HG03571 (cell line): ENCODE data around the gene KIF26B.
"Not testable (repeated sequence)": the region's sequence is repeated elsewhere in the genome, so short reads cannot be mapped to it uniquely, and the experiment has no call there.

Source experiments
- ATAC-seq: cut with Tn5 transposase; IDR thresholded peaks from one replicate; pipeline ENCODE4 v1.9.1; 2021; ENCODE audit not compliant: unreplicated experiment

The KIF26B gene

GRCh38 chr1:245663841-245664240, 509.1 kb downstream of the KIF26B start:
- no peak for ATAC-seq

GRCh38 chr1:245666412-245666811, 511.6 kb downstream of the KIF26B start:
- no peak for ATAC-seq

DNA sequence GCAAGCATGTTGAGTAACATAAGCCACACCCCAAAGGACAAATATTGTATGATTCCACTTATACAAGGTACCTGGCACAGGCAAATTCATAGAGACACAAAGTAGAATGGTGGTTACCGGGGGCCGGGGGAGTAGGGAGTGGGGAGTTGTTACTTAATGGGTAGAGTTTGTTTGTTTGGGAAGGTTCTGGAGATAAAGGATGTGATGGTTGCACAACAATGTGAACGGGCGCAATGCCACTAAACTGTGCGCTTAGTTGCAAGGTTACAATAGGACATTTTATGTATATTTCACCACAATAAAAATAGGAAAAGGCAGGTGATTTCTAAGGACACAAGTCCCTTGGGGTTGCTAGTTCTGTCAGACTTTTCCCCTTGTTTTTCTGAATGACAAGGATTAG, 516.6 kb downstream of the KIF26B start:
- no peak for ATAC-seq

- ATAC-seq: no peak
These were observed 517.4 kb downstream of the KIF26B start for GRCh38 chr1:245671966-245672767.

- not testable (repeated sequence) for ATAC-seq
These were observed 518.3 kb downstream of the KIF26B start for GRCh38 chr1:245672836-245673656.

- peak; percentile 57 for ATAC-seq
These were observed 519.2 kb downstream of the KIF26B start for GRCh38 chr1:245673881-245674414.

DNA sequence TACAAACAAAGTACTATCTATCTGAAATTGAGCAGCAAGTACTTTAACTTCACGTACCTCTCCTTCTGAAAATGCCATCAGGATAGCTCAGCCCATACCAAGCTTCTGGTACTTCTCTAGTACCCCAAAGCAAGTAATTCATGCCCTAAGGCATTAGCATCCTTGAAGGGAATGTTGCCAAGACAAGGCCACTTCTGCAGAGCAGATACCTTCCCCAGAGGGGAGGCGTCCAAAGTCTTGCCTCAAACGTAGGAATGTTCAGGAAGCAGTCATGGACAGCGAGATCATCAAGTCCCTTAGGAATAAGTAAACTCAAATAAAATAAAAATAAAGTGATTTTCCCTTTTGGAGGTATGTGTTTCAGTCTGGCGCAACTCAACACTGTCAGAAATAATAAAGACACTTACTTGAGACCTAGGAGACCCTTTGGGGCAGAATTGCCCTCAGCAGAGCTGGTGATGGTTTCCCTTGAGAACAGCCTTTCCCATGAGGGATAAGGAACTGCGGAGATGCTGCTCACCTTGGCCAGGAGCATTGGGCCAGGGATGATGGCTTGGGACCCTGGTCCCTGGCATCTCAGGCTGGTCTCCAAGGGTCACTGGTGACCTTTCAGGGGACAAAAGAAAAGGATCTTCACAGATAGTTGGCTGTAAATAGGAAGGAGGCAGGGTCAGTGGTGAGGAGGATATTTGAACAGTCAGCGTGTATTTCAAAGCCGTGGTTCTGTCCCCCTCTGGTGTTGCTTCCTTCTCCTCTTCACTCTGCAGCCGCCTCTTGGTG, 522.9 kb downstream of the KIF26B start:
- no peak for ATAC-seq

DNA sequence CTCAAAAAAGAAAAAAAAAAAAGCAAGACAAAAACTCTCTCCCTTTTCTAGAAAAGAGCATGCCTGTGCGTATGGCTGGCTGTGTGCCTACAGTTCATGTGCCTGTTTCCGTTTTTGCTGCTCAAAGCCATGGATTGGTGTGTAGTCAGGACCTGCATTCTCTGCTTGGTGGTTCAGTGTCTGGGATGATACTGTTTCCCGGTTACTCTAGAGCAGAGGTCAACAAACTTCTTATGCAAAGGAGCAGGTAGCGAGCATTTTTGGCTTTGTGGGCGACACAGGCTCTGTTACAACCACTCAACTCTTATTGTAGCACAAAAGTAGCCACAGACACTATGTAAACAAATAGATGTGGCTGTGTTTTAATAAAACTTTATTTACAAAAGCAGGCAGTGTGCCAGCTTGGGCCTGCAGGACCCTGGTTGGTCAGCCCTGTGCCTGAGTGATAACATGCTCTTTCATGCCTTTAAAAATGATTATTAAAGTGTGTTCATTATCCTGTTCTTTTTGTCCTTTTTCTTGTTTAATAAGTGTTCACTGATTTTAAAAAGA, 524.2 kb downstream of the KIF26B start:
- ATAC-seq: no peak

- ATAC-seq: no peak
These were observed 525.3 kb downstream of the KIF26B start for GRCh38 chr1:245679821-245680780.

GRCh38 chr1:245682638-245683628, 528.1 kb downstream of the KIF26B start:
- ATAC-seq: no peak

- ATAC-seq: no peak
These were observed 528.9 kb downstream of the KIF26B start for GRCh38 chr1:245683676-245684075.

GRCh38 chr1:245684166-245684565, 529.4 kb downstream of the KIF26B start:
- no peak for ATAC-seq

DNA sequence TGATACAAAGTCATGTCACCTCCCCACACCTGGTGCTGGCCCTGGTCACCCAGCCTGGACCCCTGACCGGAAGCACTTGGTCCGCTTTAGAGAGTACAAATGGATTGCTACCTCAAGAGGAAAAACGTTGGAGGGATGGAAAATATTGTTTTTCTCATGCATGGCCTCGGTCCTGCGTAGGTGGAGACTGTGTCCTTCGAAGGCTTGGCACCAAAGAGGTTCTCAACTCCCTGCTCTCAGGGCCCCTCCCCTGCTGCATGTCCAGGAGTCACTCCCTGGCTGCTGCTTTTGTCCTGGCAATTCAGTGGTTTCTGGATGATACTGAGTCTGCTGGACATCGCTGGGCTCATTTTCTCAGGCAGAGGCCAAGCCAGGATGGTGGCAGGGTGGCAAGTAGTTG, 529.8 kb downstream of the KIF26B start:
- no peak for ATAC-seq

- no peak for ATAC-seq
These were observed 530.5 kb downstream of the KIF26B start for GRCh38 chr1:245685111-245685810.

DNA sequence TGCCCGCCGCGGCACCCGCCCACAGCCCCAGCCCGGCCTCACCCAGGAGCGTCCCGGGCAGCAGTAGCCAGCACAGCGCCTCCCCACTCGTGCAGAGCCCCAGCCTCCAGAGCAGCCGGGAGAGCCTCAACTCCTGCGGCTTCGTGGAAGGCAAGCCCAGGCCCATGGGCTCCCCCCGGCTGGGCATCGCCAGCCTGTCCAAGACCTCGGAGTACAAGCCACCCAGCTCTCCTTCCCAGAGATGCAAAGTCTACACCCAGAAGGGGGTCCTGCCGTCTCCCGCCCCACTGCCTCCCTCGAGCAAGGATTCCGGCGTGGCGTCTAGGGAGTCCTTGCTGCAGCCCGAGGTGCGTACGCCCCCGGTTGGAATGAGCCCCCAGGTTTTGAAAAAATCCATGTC, 531.2 kb downstream of the KIF26B start:
- no peak for ATAC-seq

GRCh38 chr1:245686446-245687030, 531.8 kb downstream of the KIF26B start:
- no peak for ATAC-seq

- ATAC-seq: no peak
These were observed 532.4 kb downstream of the KIF26B start for GRCh38 chr1:245687152-245687635.
